Measurements from ENCODE around the gene ADAMTS14. TPM values are rescaled to one million over a fixed set of nuclear protein-coding genes. Genes with fewer than 3 reads are reported as not detected.

The ADAMTS14 gene
- total RNA-seq, 2 donors from 2014 or later: 0.44 to 0.79 TPM

DNA sequence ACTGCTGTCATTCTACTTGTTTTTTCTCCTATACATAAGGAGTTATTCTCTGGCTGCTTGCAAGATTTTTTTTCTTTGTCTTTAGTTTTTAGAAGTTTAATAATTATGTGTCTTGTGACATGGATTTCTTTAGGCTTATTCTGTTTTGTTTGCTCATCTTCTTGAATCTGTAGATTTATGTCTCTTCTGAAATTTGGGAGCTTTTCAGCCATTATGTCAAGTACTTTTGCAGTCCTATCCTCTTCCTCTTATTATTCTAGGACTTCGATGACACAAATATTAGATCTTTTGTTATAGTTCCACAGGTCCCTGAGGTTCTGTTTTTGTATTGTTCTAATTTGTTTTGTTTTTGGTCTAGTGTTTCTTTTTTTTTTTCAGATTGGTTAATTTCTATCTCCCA, 129.5 kb downstream of the ADAMTS14 start:
- WGBS, 2 experiments (ENCODE audit: insufficient coverage in 1 of 2, insufficient read length in 1 of 2): 80% methylated on average over 1 of the region's 1 CpG; no CpG with 5 or more reads in 1 of the 2 experiments
- H3K36me3 Mint-ChIP-seq (ENCODE audit: low read depth): no peaks in the 10 kb centered on the region

GRCh38 chr10:70803775-70804420, 131.6 kb downstream of the ADAMTS14 start:
- Histone ChIP-seq H3K9me3 (ENCODE audit: control insufficient read depth, low read length) (no peaks in the 10 kb centered on the region), H3K27me3 (ENCODE audit: control insufficient read depth, insufficient read depth, low read length, poor library complexity, severe bottlenecking) (no peaks in the 10 kb centered on the region), H3K27ac (ENCODE audit: low read depth, low read length) (no peak overlapping the region), H3K4me1 (ENCODE audit: control insufficient read depth, insufficient read depth, low read length) (no peaks in the 10 kb centered on the region), H3K4me3 (ENCODE audit: low read length) (no peak overlapping the region), H3K9ac (ENCODE audit: extremely low read depth, low read length, poor library complexity, severe bottlenecking) (no peak overlapping the region), H3K36me3 (ENCODE audit: control insufficient read depth, insufficient read depth, low read length) (no peaks in the 10 kb centered on the region)
- H3K36me3 Mint-ChIP-seq (ENCODE audit: low read depth): no peaks in the 10 kb centered on the region
- peaks cover 3% of the 10 kb centered on the region for H3K4me1 Mint-ChIP-seq
- WGBS, 2 experiments (ENCODE audit: insufficient coverage in 1 of 2, insufficient read length in 1 of 2): 87 to 92% methylated on average over 2 of the region's 2 CpGs
- H3K27ac Mint-ChIP-seq: no peak overlapping the region
- H3K4me3 Mint-ChIP-seq: no peak overlapping the region
- no peak for DNase-seq
- no peaks in the 10 kb centered on the region for H3K9me3 Mint-ChIP-seq
- no peaks in the 10 kb centered on the region for H3K27me3 Mint-ChIP-seq (ENCODE audit: insufficient read depth)
- no peak for TF ChIP-seq CTCF (conservative IDR thresholded peaks at IDR 0.05)

More for the DNA sequence above, 129.5 kb downstream of the ADAMTS14 start:
- no peak overlapping the region for H3K9ac ChIP-seq (ENCODE audit: extremely low read depth, low read length, poor library complexity, severe bottlenecking)
- TF ChIP-seq CTCF (conservative IDR thresholded peaks at IDR 0.05): no peak
- DNase-seq: no peak
- no peak overlapping the region for H3K4me3 Mint-ChIP-seq
- no peaks in the 10 kb centered on the region for H3K36me3 ChIP-seq (ENCODE audit: control insufficient read depth, insufficient read depth, low read length)
- H3K4me1 Mint-ChIP-seq: no peaks in the 10 kb centered on the region
- H3K9me3 ChIP-seq (ENCODE audit: control insufficient read depth, low read length): no peaks in the 10 kb centered on the region
- H3K9me3 Mint-ChIP-seq: no peaks in the 10 kb centered on the region
- H3K27ac ChIP-seq (ENCODE audit: low read depth, low read length): no peak overlapping the region
- H3K27me3 Mint-ChIP-seq (ENCODE audit: insufficient read depth): no peaks in the 10 kb centered on the region
- no peaks in the 10 kb centered on the region for H3K27me3 ChIP-seq (ENCODE audit: control insufficient read depth, insufficient read depth, low read length, poor library complexity, severe bottlenecking)
- no peaks in the 10 kb centered on the region for H3K4me1 ChIP-seq (ENCODE audit: control insufficient read depth, insufficient read depth, low read length)
- H3K27ac Mint-ChIP-seq: no peak overlapping the region
- H3K4me3 ChIP-seq (ENCODE audit: low read length): no peak overlapping the region

GRCh38 chr10:70804421-70804808, 132.1 kb downstream of the ADAMTS14 start:
- no peak overlapping the region for H3K4me3 Mint-ChIP-seq
- H3K4me1 ChIP-seq (ENCODE audit: control insufficient read depth, insufficient read depth, low read length): peaks cover 2% of the 10 kb centered on the region
- no peak for DNase-seq
- H3K4me3 ChIP-seq (ENCODE audit: low read length): no peak overlapping the region
- no peaks in the 10 kb centered on the region for H3K36me3 ChIP-seq (ENCODE audit: control insufficient read depth, insufficient read depth, low read length)
- H3K36me3 Mint-ChIP-seq (ENCODE audit: low read depth): no peaks in the 10 kb centered on the region
- no peak overlapping the region for H3K9ac ChIP-seq (ENCODE audit: extremely low read depth, low read length, poor library complexity, severe bottlenecking)
- H3K27me3 Mint-ChIP-seq (ENCODE audit: insufficient read depth): no peaks in the 10 kb centered on the region
- no peaks in the 10 kb centered on the region for H3K9me3 Mint-ChIP-seq
- no peaks in the 10 kb centered on the region for H3K27me3 ChIP-seq (ENCODE audit: control insufficient read depth, insufficient read depth, low read length, poor library complexity, severe bottlenecking)
- TF ChIP-seq CTCF (conservative IDR thresholded peaks at IDR 0.05): no peak
- H3K4me1 Mint-ChIP-seq: peaks cover 6% of the 10 kb centered on the region
- no peaks in the 10 kb centered on the region for H3K9me3 ChIP-seq (ENCODE audit: control insufficient read depth, low read length)
- no peak overlapping the region for H3K27ac Mint-ChIP-seq
- H3K27ac ChIP-seq (ENCODE audit: low read depth, low read length): no peak overlapping the region
- WGBS, 2 experiments (ENCODE audit: insufficient coverage in 1 of 2, insufficient read length in 1 of 2): 84 to 100% methylated on average over 1 to 2 of the region's 2 CpGs

Measured in endodermal cell (in vitro differentiated cells).